Left renal pelvis (tissue), 4 donors: ENCODE data around the gene MED27. TPM values are rescaled to one million over a fixed set of nuclear protein-coding genes. Genes with fewer than 3 reads are reported as not detected.
A peak's percentile ranks its signal among the peaks of the same experiment; 100 is the strongest.

ENCODE experiments used
- DNase-seq, 4 donors: peaks; one replicate each; pipeline ENCODE4 v3.0.0-alpha.2; 2013; ENCODE audit warnings: low read depth in 4 of 4, low spot score in 3 of 4
- polyA plus RNA-seq, 4 donors: library from polyadenylated mRNA; unstranded; fragments of 120-200 nt; gene quantifications; one replicate each; pipeline ENCODE4 v1.2.1, GENCODE V29; 2013; ENCODE audit not compliant: insufficient read length in 4 of 4

Gene MED27, protein sequence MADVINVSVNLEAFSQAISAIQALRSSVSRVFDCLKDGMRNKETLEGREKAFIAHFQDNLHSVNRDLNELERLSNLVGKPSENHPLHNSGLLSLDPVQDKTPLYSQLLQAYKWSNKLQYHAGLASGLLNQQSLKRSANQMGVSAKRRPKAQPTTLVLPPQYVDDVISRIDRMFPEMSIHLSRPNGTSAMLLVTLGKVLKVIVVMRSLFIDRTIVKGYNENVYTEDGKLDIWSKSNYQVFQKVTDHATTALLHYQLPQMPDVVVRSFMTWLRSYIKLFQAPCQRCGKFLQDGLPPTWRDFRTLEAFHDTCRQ
- 10 to 100 TPM; 17.1 to 22.4 (median 21.8) TPM for polyA plus RNA-seq

GRCh38 chr9:132079391-132080091, at the start of gene MED27:
Gene MED27, minus strand, starts transcription at chr9:132079867. Its CDS starts 23 bp downstream, at chr9:132079844.
- DNase-seq = peak; percentile 68 to 89 (median 76)

GRCh38 chr9:132127888-132128534, 48.3 kb upstream of the MED27 start:
- DNase-seq = no peak

DNA sequence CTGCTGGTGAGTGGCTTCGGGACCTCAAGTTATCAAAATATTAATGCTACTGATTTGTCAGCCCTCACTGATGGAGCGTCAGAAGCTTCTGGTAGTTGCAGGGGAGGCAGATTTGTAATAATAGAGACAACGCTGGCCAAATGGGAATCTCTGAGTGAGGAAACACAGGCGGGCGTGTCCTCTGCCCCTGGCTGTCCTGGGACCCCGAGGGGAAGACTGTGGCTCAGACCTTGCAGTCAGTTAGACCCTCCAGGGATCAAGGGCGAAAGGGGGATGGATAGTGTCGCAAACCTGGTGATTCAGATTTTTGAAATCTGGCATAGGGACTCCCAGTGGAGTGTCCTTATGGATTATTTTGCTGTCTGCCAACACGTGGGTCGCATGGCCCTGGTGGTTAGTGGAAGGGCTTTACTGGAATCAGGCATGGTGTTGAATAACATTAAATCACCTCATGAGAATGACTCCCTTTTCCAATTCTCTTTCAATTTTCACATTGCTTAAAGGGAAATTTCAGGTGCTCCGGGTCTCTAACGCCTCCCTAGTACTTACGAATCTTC, 47.1 kb upstream of the MED27 start:
- no peak for DNase-seq

- no peak for DNase-seq
Measured at GRCh38 chr9:132125944-132126679, 46.4 kb upstream of the MED27 start.

- no peak for DNase-seq
Measured at GRCh38 chr9:132125361-132125760, 45.7 kb upstream of the MED27 start.

DNA sequence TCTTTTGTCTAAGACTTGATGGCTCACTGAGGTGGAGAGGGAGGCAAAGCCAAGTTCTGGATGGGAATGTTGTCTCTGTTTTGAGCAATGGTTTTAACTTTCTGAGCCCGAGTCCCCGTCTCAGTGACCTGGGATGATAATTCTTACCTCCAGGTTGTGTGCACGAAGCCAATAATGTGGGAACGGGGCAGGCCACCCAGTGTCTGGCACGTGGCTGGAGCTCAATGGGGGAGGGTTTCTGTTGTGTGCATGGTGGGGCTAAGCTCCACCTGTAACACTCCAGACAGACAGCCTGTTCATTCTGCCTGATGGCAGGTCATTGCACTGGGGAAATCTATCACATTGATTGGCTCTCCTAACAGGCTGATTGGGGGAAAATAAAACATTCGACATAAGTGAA, 45.1 kb upstream of the MED27 start:
- DNase-seq = no peak

DNA sequence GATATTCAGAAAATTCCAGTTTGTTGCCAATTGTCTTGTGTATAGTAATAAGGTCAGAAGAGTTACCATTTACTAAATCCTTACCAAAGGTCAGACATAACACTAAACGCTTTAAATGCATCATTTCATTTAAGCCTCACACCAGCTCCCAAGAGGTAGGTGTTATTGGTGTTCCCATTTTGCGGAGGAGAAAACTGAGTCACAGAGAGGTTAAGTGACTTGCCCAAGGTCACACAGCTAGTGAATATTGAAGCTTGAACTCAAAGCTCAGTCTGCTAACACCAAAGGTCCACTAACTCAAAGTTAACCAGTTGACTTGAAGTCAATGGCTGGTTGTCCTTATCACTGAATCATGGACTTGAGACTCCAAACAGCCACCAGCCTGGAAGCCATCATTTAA, 41.4 kb upstream of the MED27 start:
- no peak for DNase-seq

DNA sequence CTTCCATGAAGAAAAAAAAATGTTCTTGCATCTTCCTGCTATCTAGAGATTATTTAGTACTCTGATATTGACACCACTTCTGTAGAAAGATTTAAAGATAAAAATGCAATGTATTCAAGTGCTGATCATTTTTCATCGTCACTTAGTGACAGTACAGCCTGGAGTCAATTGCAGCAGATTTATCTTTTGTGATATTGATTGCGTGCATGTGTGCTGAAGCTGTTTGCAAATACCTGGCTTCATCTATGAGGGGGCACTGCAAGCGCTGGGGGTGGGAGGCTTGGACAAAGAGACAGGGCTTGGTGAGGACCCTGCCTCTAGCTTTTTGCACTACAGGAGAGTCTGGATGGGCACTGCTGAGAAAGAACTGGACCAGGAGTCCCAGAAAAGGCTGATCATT, 38.0 kb upstream of the MED27 start:
- DNase-seq = no peak

DNA sequence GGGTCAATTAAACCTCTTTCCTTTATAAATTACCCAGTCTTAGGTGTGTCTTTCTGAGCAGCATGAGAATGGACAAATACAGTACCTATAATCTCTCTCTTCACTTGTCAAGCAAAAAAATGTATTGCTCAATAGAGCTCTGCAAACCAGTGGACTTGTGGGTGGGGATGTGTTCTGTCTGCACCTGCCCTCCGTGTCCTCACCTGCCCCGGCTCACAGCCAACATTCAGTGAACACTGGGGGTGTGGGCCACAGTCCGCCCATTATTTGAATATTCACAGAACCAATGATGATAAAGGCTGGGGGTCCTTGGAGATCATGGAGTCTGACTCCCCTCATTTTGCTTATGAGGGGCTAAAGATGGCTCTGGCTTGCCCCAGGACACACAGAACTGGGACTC, 36.9 kb upstream of the MED27 start:
- no peak for DNase-seq

GRCh38 chr9:132114102-132114707, 34.5 kb upstream of the MED27 start:
- peak; percentile 41 to 70 (median 52) for DNase-seq

DNA sequence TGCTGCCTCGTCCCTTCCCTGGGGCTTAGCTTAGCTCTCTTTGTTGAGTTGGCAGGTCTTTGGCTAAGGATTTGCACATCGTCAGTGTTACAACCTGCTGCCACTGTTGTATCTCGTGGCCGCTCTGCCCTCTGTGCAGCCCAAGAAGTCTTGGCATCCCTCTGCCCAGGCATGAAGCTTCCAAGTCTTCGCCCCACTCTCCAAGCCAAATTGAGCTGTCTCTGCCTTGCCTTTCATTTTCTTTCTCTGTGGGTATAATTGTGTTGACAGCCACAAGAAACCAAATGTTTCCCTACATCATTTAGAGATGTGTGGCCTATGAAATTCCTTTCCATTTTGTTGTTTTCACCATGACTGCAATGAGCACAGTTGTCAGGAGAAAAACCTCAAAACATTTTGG, 29.6 kb upstream of the MED27 start:
- DNase-seq = no peak

DNA sequence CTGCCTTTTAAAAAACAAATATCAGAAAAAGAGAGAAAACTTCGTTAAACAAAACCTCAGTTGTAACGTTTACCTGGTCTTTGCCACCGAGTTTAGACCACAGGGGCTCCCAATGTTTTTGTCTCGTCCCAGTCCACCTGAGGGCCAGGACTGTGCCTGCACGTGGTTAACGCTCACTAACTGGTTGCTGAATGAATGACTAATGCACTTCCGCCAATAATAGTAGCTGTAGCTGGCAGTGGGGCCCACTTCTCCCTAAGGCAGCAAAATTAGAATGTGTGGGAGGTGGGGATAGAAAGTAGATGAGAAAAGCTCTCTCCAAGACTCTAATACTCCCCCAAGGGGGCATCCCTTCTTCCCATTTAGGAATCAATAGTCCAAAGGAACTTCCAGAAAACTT, 29.1 kb upstream of the MED27 start:
- no peak for DNase-seq

DNA sequence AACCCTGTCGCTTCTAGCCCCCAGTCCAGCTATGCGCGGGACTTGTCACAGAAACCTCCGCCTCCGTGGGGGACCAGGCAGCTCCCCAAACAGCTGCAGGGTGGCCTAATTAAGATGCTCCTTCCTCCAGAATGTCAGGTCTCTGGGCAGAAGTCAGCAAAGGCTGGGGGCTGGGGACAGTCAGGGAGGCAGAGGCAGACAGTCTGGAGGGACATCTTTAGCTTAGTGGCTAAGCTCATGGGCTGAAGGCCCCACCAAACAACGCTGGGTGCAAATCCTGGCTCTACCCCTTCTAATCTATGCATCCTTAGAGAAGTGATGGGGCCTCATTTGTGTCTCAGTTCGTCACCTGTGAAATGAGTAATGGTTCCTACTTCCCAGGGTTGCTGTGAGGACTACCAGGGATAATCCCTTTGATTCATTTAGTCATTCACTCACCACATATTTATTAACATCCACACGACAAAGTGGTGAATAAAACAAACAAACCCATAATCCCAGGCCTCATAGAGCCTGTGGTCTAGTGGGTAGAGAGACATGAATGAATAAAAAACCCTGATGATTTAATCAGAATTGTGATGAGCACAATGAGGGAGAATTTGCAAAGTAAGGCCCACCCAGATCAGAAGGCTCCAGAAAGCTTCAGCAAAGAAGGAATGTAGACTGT, 20.2 kb upstream of the MED27 start:
- no peak for DNase-seq

DNA sequence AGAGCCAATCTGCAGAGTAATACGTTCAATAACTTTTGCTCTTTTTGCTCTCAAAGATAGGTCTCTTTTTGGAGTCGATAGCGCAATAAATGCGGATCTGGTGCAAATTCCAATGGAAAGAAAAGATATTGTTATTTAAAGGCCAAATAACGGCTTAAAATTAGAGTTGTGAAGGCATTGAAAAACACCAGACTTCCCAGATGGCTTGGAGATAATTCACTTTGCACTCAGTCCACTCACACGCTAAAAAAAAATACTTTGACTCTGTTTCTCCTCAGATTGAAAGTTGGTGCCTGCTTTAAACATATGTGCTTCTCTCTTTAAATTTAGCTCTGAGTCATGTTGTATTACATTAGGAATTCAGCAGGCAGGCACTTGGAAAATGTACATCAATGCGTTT, 19.5 kb upstream of the MED27 start:
- no peak for DNase-seq

DNA sequence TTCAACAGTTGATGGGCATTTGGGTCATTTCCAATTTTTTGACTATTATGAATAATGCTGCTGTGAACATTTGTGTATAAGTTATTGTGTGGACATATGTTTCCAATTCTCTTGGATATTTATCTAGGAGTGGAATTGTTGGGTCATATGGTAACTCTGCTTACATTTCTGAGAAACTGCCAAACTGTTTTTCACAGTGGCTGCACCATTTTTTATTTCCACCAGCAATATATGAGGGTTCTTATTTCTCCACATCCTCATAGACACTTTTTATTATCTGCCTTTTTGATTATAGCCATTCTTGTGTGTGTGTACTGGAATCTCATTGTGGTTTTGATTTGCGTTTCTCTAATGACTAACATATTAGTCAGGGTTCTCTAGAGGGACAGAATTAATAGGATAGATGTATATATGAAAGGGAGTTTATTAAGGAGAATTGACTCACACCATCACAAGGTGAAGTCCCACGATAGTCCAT, 14.7 kb upstream of the MED27 start:
- no peak for DNase-seq

GRCh38 chr9:132090771-132091170, 11.1 kb upstream of the MED27 start:
- no peak for DNase-seq

GRCh38 chr9:132087438-132088030, 7.9 kb upstream of the MED27 start:
- no peak for DNase-seq

DNA sequence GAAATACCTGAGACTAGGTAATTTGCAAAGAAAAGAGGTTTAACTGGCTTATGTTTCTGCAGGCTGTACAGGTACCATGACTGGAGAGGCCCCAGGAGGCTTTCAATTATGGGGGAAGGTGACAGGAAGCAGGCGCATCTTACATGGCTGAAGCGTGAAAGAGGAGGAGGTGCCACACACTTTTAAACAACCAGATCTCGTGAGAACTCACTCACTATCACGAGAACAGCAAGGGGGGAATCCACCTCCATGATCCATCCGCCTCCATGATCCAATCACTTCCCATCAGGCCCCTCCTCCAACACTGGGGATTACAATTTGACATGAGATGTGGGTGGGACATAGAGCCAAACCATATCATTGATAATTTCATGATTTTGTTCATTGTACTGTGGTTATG, 2.5 kb upstream of the MED27 start:
- no peak for DNase-seq

- DNase-seq = no peak
Measured at GRCh38 chr9:132078699-132079356, 839 bp downstream of the MED27 start.
